GM12878 (cell line): Measurements from ENCODE around the gene PLCG1. TPM values are rescaled to one million over a fixed set of nuclear protein-coding genes. Genes with fewer than 3 reads are reported as not detected.

Experiments used
- ATAC-seq: fragments of 200-7000 bp; cut with Tn5 transposase; 3 replicates; pipeline ENCODE4 v1.9.1; 2020; ENCODE audit warnings: mild to moderate bottlenecking, moderate library complexity
- BruUV-seq: library from RNA; stranded (reverse); fragments of 400-500 nt; replicated peaks from 2 replicates; lab custom pipeline; 2021; lab: Mats Ljungman, UMichigan
- CTCF ChIA-PET: fragments of 300-600 bp; sonication (Branson Sonifier 250); formaldehyde crosslinking; extraction: SDS; loops from one replicate; lab custom pipeline; 2021; ENCODE audit warnings: inconsistent platforms; lab: Yijun Ruan, JAX
- POLR2A ChIA-PET: fragments of 350-600 bp; formaldehyde crosslinking; extraction: SDS; loops from one replicate; lab custom pipeline; 2021; ENCODE audit warnings: inconsistent platforms; lab: Charles Lee
- RAD21 ChIA-PET: fragments of 300-600 bp; sonication (Branson Sonifier 250); formaldehyde crosslinking; loops from one replicate; lab custom pipeline; 2023; ENCODE audit warnings: antibody characterized with exemption; ENCODE audit not compliant: unreplicated experiment; lab: Charles Lee
- SMC1A ChIA-PET: fragments of 300-600 bp; sonication (Branson Sonifier 250); formaldehyde crosslinking; loops from one replicate; lab custom pipeline; 2023; ENCODE audit not compliant: unreplicated experiment, uncharacterized antibody; lab: Charles Lee
- DNase-seq: peaks from one replicate; pipeline ENCODE4 v3.0.0-alpha.2; 2011; ENCODE audit warnings: low read depth, low spot score
- FAIRE-seq: peaks from 3 replicates; lab custom pipeline; 2011; peaks lifted over from hg19 to GRCh38; lab: Jason Lieb, UNC
- H2AFZ ChIP-seq: 2 replicates; pipeline ENCODE4 v1.6.0; 2011; ENCODE audit warnings: low read depth, low read length, control low read depth; ENCODE audit not compliant: control insufficient read depth
- H3K27ac ChIP-seq: 2 replicates; pipeline ENCODE4 v1.5.1; 2011; ENCODE audit warnings: control low read depth; ENCODE audit not compliant: control insufficient read depth, insufficient read depth
- H3K27me3 ChIP-seq, 2 experiments: replicated peaks in 1 of 2; 2 replicates each; pipeline versions ENCODE4 v1.6.0 to v1.6.1; 2011; ENCODE audit warnings: low read length in 1 of 2; ENCODE audit not compliant: control insufficient read depth in 2 of 2, insufficient read depth in 2 of 2
- H3K36me3 ChIP-seq, 2 experiments: 2 replicates each; pipeline ENCODE4 v1.5.1; 2011; ENCODE audit warnings: low read length in 1 of 2; ENCODE audit not compliant: control insufficient read depth in 2 of 2, insufficient read depth in 2 of 2
- H3K4me1 ChIP-seq: 2 replicates; pipeline ENCODE4 v1.6.1; 2011; ENCODE audit warnings: mild to moderate bottlenecking, low read length, moderate library complexity, mixed read lengths; ENCODE audit not compliant: control insufficient read depth, insufficient read depth
- H3K4me2 ChIP-seq: 2 replicates; pipeline ENCODE4 v1.6.0; 2011; ENCODE audit warnings: control low read depth; ENCODE audit not compliant: control insufficient read depth, insufficient read depth
- H3K4me3 ChIP-seq: fragments of 200-600 bp; sonication (generic); 2 replicates; pipeline ENCODE4 v1.5.1; 2016
- H3K79me2 ChIP-seq: 2 replicates; pipeline ENCODE4 v1.6.0; 2011; ENCODE audit warnings: low read length; ENCODE audit not compliant: control insufficient read depth, insufficient read depth
- H3K9ac ChIP-seq: 2 replicates; pipeline ENCODE4 v1.8.0; 2011; ENCODE audit warnings: low read length, control low read depth, mixed read lengths; ENCODE audit not compliant: control insufficient read depth, insufficient read depth
- H3K9me3 ChIP-seq: replicated peaks from 3 replicates; pipeline ENCODE4 v1.5.1; 2011; ENCODE audit warnings: mild to moderate bottlenecking, low read length; ENCODE audit not compliant: control insufficient read depth, insufficient read depth
- H4K20me1 ChIP-seq: 2 replicates; pipeline ENCODE4 v1.6.0; 2011; ENCODE audit not compliant: control insufficient read depth, insufficient read depth
- ATF7 ChIP-seq: fragments of 450-650 bp; IDR thresholded peaks from 2 replicates; pipeline ENCODE4 v1.6.1; 2016; ENCODE audit warnings: low read depth, mild to moderate bottlenecking
- FOS ChIP-seq: IDR thresholded peaks from 3 replicates; pipeline ENCODE4 v1.6.1; 2011; ENCODE audit warnings: borderline replicate concordance; ENCODE audit not compliant: insufficient read length; ENCODE audit errors: extremely low read depth
- HSF1 ChIP-seq: fragments of 150-350 bp; IDR thresholded peaks from 2 replicates; pipeline ENCODE4 v1.6.1; 2014; ENCODE audit warnings: mild to moderate bottlenecking, low read depth, low read length
- JUNB ChIP-seq: IDR thresholded peaks from 2 replicates; pipeline ENCODE4 v1.6.1; 2016; ENCODE audit warnings: antibody characterized with exemption, mild to moderate bottlenecking
- MEF2A ChIP-seq: IDR thresholded peaks from 2 replicates; pipeline ENCODE4 v1.6.1; 2011; ENCODE audit warnings: low read depth, mild to moderate bottlenecking, low read length, moderate library complexity; ENCODE audit not compliant: insufficient read depth
- MEF2B ChIP-seq: fragments of 450-650 bp; IDR thresholded peaks from 2 replicates; pipeline ENCODE4 v1.6.1; 2018; ENCODE audit warnings: mild to moderate bottlenecking, moderate library complexity; ENCODE audit not compliant: partially characterized antibody, poor library complexity, severe bottlenecking
- MYC ChIP-seq: IDR thresholded peaks from 2 replicates; pipeline ENCODE4 v1.6.1; 2011; ENCODE audit warnings: mild to moderate bottlenecking, low read length, moderate library complexity, inconsistent platforms; ENCODE audit not compliant: insufficient read depth, insufficient replicate concordance, insufficient read length, severe bottlenecking
- SIN3A ChIP-seq: IDR thresholded peaks from 2 replicates; pipeline ENCODE4 v1.6.1; 2012; ENCODE audit warnings: low read depth, low read length, improper control_type of control experiment
- USF1 ChIP-seq: IDR thresholded peaks from 2 replicates; pipeline ENCODE4 v1.6.1; 2011; ENCODE audit warnings: borderline replicate concordance, low read depth, mild to moderate bottlenecking, moderate library complexity, mixed read lengths, low read length; ENCODE audit not compliant: insufficient read depth; ENCODE audit errors: extremely low read length
- WGBS: methylation state at CpG from one replicate; pipeline ENCODE4 v1.1.6; 2016; ENCODE audit warnings: low lambda C conversion rate; ENCODE audit not compliant: insufficient replicate concordance, insufficient coverage; ENCODE audit errors: missing lambda C conversion rate; 5-methylcytosine and 5-hydroxymethylcytosine counted together
- in situ Hi-C: fragments of 300-500 bp; cut with MboI; formaldehyde crosslinking; loops from 9 replicates; pipeline ENCODE4 v1.14.3; 2018; ENCODE audit warnings: mixed read lengths
- intact Hi-C: fragments of 100-400 bp; cut with micrococcal nuclease; formaldehyde crosslinking; loops from one replicate; pipeline ENCODE4 v1.14.2; 2022; ENCODE audit not compliant: unreplicated experiment
- polyA plus RNA-seq, 11 experiments: library from polyadenylated mRNA; depleted of rRNA in 4 of 11; unstranded in 6 of 11; stranded (reverse) in 5 of 11; fragments of >200 nt; fragmentation: Nextera tagmentation in 4 of 11; fragmentation: Illumina TruSeq in 1 of 11; extraction: Ambion mirVana in 4 of 11; extraction: Trizol in 1 of 11; gene quantifications; 1 replicate in 1 of 11; 2 replicates in 10 of 11; pipeline versions ENCODE4 v1.2.1 to v1.2.3, GENCODE V29; 2011 to 2016; ENCODE audit warnings: inconsistent platforms in 2 of 11, missing spikeins in 2 of 11, low read depth in 1 of 11
- total RNA-seq, 4 experiments: library from RNA; depleted of rRNA in 3 of 4; stranded (reverse); fragments of >200 nt in 3 of 4; fragmentation: Illumina TruSeq in 1 of 4; extraction: Trizol in 1 of 4; gene quantifications; 2 replicates each; pipeline versions ENCODE4 v1.2.1 to v1.2.3, GENCODE V29; 2013 to 2021
- TF ChIP-seq, protein P1 (sequence below): fragments of 450-650 bp; formaldehyde crosslinking; IDR thresholded peaks from 2 replicates; pipeline ENCODE4 v1.4.0; 2020; ENCODE audit warnings: mild to moderate bottlenecking, moderate library complexity
- TF ChIP-seq, protein P2 (sequence below): IDR thresholded peaks from 2 replicates; pipeline ENCODE4 v1.6.1; 2011; ENCODE audit warnings: low read depth, mild to moderate bottlenecking, low read length, moderate library complexity, borderline replicate concordance; ENCODE audit errors: extremely low read depth
- TF ChIP-seq, protein P3 (sequence below): fragments of 450-650 bp; IDR thresholded peaks from 2 replicates; pipeline ENCODE4 v1.6.1; 2018; ENCODE audit warnings: borderline replicate concordance, mild to moderate bottlenecking; ENCODE audit not compliant: partially characterized antibody

The PLCG1 gene
- total and polyA plus RNA-seq, 10 of the 15 experiments (the other 5 are each of a cell fraction or from before 2014, with no cell fraction given): 2.6 to 114 (median 45.3) TPM

DNA sequence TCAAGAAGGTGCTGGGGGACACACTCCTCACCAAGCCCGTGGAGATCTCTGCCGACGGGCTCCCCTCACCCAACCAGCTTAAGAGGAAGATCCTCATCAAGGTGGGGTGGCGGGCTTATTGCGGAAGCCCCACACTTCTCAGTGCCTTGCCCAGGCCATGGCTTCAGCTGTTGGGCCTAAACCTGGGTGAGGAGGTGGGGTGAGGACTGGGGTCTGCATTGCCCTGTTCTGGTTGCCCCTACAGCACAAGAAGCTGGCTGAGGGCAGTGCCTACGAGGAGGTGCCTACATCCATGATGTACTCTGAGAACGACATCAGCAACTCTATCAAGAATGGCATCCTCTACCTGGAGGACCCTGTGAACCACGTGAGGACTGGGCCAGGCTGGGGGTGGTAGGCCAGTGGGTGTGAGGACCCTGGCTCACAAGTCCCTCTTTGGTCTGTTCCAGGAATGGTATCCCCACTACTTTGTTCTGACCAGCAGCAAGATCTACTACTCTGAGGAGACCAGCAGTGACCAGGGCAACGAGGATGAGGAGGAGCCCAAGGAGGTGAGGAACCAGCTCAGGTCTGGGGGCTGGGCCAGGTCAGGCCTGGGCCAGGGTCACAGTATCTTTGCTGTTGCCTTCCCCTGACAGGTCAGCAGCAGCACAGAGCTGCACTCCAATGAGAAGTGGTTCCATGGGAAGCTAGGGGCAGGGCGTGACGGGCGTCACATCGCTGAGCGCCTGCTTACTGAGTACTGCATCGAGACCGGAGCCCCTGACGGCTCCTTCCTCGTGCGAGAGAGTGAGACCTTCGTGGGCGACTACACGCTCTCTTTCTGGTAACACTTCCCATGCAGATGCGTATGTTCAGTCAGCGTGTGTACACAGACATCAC lies 27.9 kb downstream of the PLCG1 start:
- Histone ChIP-seq H3K27ac (no peak overlapping the region), H3K9me3 (no peaks in the 10 kb centered on the region), H3K79me2 (no peaks in the 10 kb centered on the region), H3K4me2 (no peak overlapping the region), H2AFZ (no peak overlapping the region), H3K27me3 (no peaks in the 10 kb centered on the region), H3K4me1 (peaks cover 15% of the 10 kb centered on the region), H3K36me3 (peaks cover 39 to 73% of the 10 kb centered on the region in 2 experiments), H3K9ac (no peak overlapping the region), H3K4me3 (no peak overlapping the region), H4K20me1 (peaks cover 3% of the 10 kb centered on the region)
- no peak for FAIRE-seq
- SMC1A ChIA-PET: no interaction called here
- no peak for ATAC-seq
- POLR2A ChIA-PET: no interaction called here
- CTCF ChIA-PET: no interaction called here
- WGBS: 93% methylated on average over 24 of the region's 24 CpGs
- no peak for DNase-seq
- in situ Hi-C loops (no loop called here), intact Hi-C loops (no loop called here)
- RAD21 ChIA-PET: interaction anchor here (2.6 kb wide), 1 partner anchor 8 kb away, joined by 6 read pairs; no protein-coding TSS in a partner anchor
- no TSS peak for BruUV-seq
- TF ChIP-seq MEF2B (no peak), HSF1 (no peak), MEF2A (no peak), ATF7 (no peak), JUNB (no peak), USF1 (no peak), SIN3A (no peak), FOS (no peak), MYC (no peak)
- TF ChIP-seq, protein P1, sequence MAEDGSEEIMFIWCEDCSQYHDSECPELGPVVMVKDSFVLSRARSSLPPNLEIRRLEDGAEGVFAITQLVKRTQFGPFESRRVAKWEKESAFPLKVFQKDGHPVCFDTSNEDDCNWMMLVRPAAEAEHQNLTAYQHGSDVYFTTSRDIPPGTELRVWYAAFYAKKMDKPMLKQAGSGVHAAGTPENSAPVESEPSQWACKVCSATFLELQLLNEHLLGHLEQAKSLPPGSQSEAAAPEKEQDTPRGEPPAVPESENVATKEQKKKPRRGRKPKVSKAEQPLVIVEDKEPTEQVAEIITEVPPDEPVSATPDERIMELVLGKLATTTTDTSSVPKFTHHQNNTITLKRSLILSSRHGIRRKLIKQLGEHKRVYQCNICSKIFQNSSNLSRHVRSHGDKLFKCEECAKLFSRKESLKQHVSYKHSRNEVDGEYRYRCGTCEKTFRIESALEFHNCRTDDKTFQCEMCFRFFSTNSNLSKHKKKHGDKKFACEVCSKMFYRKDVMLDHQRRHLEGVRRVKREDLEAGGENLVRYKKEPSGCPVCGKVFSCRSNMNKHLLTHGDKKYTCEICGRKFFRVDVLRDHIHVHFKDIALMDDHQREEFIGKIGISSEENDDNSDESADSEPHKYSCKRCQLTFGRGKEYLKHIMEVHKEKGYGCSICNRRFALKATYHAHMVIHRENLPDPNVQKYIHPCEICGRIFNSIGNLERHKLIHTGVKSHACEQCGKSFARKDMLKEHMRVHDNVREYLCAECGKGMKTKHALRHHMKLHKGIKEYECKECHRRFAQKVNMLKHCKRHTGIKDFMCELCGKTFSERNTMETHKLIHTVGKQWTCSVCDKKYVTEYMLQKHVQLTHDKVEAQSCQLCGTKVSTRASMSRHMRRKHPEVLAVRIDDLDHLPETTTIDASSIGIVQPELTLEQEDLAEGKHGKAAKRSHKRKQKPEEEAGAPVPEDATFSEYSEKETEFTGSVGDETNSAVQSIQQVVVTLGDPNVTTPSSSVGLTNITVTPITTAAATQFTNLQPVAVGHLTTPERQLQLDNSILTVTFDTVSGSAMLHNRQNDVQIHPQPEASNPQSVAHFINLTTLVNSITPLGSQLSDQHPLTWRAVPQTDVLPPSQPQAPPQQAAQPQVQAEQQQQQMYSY (CRISPR knock-in tag): no peak
- TF ChIP-seq, protein P2, sequence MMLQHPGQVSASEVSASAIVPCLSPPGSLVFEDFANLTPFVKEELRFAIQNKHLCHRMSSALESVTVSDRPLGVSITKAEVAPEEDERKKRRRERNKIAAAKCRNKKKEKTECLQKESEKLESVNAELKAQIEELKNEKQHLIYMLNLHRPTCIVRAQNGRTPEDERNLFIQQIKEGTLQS: no peak
- TF ChIP-seq, protein P3, sequence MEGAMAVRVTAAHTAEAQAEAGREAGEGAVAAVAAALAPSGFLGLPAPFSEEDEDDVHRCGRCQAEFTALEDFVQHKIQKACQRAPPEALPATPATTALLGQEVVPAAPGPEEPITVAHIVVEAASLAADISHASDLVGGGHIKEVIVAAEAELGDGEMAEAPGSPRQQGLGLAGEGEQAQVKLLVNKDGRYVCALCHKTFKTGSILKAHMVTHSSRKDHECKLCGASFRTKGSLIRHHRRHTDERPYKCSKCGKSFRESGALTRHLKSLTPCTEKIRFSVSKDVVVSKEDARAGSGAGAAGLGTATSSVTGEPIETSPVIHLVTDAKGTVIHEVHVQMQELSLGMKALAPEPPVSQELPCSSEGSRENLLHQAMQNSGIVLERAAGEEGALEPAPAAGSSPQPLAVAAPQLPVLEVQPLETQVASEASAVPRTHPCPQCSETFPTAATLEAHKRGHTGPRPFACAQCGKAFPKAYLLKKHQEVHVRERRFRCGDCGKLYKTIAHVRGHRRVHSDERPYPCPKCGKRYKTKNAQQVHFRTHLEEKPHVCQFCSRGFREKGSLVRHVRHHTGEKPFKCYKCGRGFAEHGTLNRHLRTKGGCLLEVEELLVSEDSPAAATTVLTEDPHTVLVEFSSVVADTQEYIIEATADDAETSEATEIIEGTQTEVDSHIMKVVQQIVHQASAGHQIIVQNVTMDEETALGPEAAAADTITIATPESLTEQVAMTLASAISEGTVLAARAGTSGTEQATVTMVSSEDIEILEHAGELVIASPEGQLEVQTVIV: no peak
